HFFc6 (cell line): Measurements from ENCODE around the gene C10orf90. TPM values are rescaled to one million over a fixed set of nuclear protein-coding genes. Genes with fewer than 3 reads are reported as not detected.

Experiments used
- DNase-seq: peaks from one replicate; pipeline ENCODE4 v3.0.0-alpha.2; 2018
- H3K27ac Mint-ChIP-seq: 2 replicates; pipeline ENCODE4 v1.8.0; 2020; ENCODE audit warnings: mild to moderate bottlenecking, mixed read lengths
- H3K27me3 Mint-ChIP-seq: 2 replicates; pipeline ENCODE4 v1.8.0; 2021; ENCODE audit warnings: mild to moderate bottlenecking, moderate library complexity, mixed read lengths; ENCODE audit not compliant: insufficient read depth
- H3K36me3 Mint-ChIP-seq: 2 replicates; pipeline ENCODE4 v1.8.0; 2021; ENCODE audit warnings: low read depth, mixed read lengths
- H3K4me1 Mint-ChIP-seq: 2 replicates; pipeline ENCODE4 v1.8.0; 2020; ENCODE audit warnings: low read depth, mixed read lengths
- H3K4me3 Mint-ChIP-seq: 2 replicates; pipeline ENCODE4 v1.8.0; 2020; ENCODE audit warnings: mild to moderate bottlenecking, moderate library complexity, mixed read lengths
- H3K9me3 Mint-ChIP-seq: 2 replicates; pipeline ENCODE4 v1.8.0; 2020; ENCODE audit warnings: mild to moderate bottlenecking, mixed read lengths
- total RNA-seq, 6 experiments: library from RNA; stranded (reverse); fragmentation: NEBNext Ultra II Directional; extraction: Animal tissue kit (Norgen Biotek cat#: 25700); gene quantifications; 2 replicates in 1 of 6; 3 replicates in 5 of 6; pipeline ENCODE4 v1.2.3, GENCODE V29; 2021
- TF ChIP-seq, protein P1 (sequence below): fragments of 200-600 bp; sonication (generic); IDR thresholded peaks from 2 replicates; pipeline ENCODE4 v1.5.0; 2021; ENCODE audit warnings: antibody characterized with exemption, mild to moderate bottlenecking

The C10orf90 gene
- total RNA-seq, 6 experiments from 2014 or later, result not detected

DNA sequence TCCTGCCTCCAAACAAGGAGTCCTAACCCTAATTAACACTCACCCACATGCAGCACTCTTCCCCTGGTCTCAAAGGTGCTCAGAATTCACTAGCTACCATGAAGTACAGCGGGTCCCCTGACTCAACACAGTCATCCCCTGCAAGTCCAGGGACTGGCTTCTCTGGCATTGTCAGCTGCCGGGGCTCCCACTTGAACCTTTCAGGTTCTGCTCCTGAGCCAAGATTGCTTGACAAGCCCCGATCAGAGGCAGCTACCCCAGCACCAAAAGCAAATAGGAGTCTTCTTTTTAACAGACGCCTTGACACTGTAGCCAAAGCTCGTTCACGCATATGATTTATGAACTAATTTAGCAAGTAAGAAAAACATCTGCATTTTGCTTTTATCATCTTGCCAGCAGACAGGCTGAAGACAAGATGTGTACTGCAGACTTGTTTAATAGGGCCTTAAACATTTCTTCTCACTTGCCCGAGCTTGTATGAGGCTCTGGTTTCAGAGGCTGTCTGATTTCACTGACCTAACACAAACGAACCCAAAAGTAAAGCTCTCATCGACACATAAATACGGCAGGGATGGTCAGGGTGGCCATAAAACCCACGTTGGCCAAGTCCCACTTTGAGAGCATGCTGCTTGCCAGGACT, 214.6 kb downstream of the C10orf90 start:
- no peak overlapping the region for H3K27ac Mint-ChIP-seq
- no peak for DNase-seq
- no peaks in the 10 kb centered on the region for H3K36me3 Mint-ChIP-seq
- no peak overlapping the region for H3K4me3 Mint-ChIP-seq
- H3K4me1 Mint-ChIP-seq, result peaks cover 29% of the 10 kb centered on the region
- H3K27me3 Mint-ChIP-seq, result peaks cover 13% of the 10 kb centered on the region
- TF ChIP-seq, protein P1, sequence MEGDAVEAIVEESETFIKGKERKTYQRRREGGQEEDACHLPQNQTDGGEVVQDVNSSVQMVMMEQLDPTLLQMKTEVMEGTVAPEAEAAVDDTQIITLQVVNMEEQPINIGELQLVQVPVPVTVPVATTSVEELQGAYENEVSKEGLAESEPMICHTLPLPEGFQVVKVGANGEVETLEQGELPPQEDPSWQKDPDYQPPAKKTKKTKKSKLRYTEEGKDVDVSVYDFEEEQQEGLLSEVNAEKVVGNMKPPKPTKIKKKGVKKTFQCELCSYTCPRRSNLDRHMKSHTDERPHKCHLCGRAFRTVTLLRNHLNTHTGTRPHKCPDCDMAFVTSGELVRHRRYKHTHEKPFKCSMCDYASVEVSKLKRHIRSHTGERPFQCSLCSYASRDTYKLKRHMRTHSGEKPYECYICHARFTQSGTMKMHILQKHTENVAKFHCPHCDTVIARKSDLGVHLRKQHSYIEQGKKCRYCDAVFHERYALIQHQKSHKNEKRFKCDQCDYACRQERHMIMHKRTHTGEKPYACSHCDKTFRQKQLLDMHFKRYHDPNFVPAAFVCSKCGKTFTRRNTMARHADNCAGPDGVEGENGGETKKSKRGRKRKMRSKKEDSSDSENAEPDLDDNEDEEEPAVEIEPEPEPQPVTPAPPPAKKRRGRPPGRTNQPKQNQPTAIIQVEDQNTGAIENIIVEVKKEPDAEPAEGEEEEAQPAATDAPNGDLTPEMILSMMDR, result no peak
- H3K9me3 Mint-ChIP-seq, result no peaks in the 10 kb centered on the region

DNA sequence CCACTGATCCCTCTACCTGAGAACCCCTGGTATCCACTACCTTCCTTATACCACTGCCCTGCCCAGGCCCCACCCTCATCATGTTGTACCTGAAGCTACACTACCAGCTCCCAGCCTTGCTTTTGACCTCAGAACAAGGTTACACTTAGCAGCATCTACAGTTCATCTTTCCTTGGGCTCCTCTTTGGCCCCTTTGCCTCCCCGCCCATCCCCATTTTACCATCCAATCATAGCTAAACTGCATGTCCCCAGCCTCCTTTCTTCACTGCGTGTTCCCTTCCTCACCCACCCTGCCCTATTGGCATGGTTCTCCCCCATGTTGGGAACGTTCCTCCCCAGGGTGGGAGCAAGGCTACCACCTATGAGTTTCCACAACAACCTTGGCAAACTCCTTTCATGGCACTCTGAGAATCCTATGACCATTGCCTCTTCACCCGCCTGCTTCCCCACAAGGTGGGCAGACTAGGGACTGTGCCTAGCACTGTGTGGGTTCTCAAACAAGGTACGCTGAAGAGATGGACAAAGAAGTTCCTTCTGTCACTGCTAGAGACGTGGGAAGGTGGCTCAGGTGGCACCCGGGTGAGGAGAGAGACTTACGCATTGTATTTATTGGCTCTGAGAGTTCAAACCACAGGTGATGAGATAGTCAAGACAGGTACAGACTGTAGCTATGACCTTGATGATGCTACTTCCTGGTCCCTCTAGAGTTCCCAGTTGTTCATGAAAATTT, 215.3 kb downstream of the C10orf90 start:
- Mint-ChIP-seq H3K27ac (no peak overlapping the region), H3K9me3 (no peaks in the 10 kb centered on the region), H3K36me3 (no peaks in the 10 kb centered on the region), H3K27me3 (peaks cover 13% of the 10 kb centered on the region), H3K4me1 (peaks cover 22% of the 10 kb centered on the region), H3K4me3 (no peak overlapping the region)
- no peak for DNase-seq
- TF ChIP-seq, protein P1, result no peak

DNA sequence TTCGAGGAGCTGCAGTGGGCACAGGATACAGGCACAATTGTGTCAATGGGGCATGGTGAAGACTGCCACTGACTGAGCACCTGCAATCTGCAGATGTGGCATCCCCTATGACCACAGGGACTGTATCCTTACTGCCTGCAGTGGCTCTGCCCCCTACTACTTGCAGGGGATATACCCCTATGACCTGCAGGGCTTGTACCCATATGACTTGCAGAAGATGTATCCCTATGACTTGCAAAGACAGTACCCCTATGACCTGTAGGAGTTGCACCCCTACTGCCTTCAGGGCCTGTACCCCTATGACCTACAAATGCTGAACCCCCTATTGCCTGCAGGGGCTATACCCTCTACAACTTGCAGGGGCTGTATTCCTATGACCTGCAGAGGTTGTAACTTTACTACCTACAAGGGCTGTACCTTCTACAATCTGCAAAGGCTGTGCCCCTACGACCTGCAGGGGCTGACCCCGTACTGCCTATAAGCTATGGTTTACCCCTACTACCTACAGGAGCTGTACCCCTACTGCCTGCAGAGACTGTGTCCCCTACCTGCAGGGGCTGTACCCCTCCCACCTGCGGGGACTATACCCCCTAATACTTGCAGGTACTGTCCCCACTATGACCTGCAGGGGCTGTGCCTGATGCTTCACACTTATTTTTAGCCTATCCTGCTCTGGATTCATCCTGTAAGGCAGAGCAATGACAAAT, 216.3 kb downstream of the C10orf90 start:
- H3K4me1 Mint-ChIP-seq, result peaks cover 12% of the 10 kb centered on the region
- no peak overlapping the region for H3K4me3 Mint-ChIP-seq
- peaks cover 13% of the 10 kb centered on the region for H3K27me3 Mint-ChIP-seq
- H3K27ac Mint-ChIP-seq, result no peak overlapping the region
- H3K36me3 Mint-ChIP-seq, result no peaks in the 10 kb centered on the region
- no peaks in the 10 kb centered on the region for H3K9me3 Mint-ChIP-seq
- TF ChIP-seq, protein P1, result no peak
- no peak for DNase-seq

DNA sequence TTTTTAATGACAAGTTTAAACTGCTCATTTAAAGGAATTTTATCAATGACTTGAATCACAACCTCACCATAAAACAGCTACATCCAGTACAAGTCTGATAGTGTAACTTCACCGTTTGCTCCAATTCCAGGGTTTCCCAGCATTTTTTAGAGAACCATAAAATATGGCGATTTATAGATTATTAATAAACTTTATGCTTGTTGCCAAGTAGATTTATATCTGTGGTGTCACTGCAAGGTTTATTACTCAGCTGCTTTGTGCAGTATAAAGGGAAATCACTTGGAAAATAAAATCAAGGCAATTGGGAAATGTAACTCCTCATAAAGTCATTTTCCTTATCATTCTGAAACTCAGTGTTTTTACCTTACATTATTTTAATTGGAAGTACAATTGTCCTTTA, 218.2 kb downstream of the C10orf90 start:
- Mint-ChIP-seq H3K9me3 (no peaks in the 10 kb centered on the region), H3K27ac (no peak overlapping the region), H3K27me3 (peaks cover 13% of the 10 kb centered on the region), H3K4me3 (no peak overlapping the region), H3K4me1 (no peaks in the 10 kb centered on the region), H3K36me3 (no peaks in the 10 kb centered on the region)
- no peak for DNase-seq
- TF ChIP-seq, protein P1, result no peak

DNA sequence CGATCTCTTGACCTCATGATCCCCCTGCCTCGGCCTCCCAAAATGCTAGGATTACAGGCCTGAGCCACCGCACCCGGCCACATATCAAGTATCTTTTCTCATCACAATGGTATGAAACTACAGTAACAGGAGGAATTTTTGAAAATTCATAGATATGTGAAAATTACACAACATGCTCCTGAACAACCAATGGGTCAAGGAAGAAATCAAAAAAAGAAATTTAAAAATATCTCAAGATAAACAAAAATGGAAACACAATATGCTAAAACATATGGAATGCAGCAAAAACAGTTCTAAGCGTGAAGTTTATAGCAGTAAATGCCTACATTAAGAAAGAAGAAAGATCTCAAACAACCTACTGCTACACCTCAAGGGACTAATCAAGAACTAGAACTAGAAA, 222.4 kb downstream of the C10orf90 start:
- no peak overlapping the region for H3K27ac Mint-ChIP-seq
- no peak overlapping the region for H3K4me3 Mint-ChIP-seq
- TF ChIP-seq, protein P1, result no peak
- no peaks in the 10 kb centered on the region for H3K4me1 Mint-ChIP-seq
- no peaks in the 10 kb centered on the region for H3K36me3 Mint-ChIP-seq
- H3K27me3 Mint-ChIP-seq, result peaks cover 3% of the 10 kb centered on the region
- no peaks in the 10 kb centered on the region for H3K9me3 Mint-ChIP-seq
- DNase-seq, result no peak
